SK-N-SH (cell line): ENCODE data around the gene TSBP1. TPM values are rescaled to one million over a fixed set of nuclear protein-coding genes. Genes with fewer than 3 reads are reported as not detected.

ENCODE experiments used
- CTCF ChIA-PET: fragments of 300-600, 350-600 bp; formaldehyde crosslinking; extraction: SDS; loops from one replicate; lab custom pipeline; 2021; lab: Yijun Ruan, JAX
- POLR2A ChIA-PET: fragments of 350-600 bp; sonication (Branson Sonifier 250); formaldehyde crosslinking; extraction: SDS; loops from one replicate; lab custom pipeline; 2020; ENCODE audit warnings: antibody characterized with exemption, inconsistent platforms; lab: Yijun Ruan, JAX
- DNase-seq: peaks from one replicate; pipeline ENCODE4 v3.0.0; 2012
- H2AFZ ChIP-seq: fragments of 200-600 bp; sonication (generic); 2 replicates; pipeline ENCODE4 v1.8.1; 2016; ENCODE audit warnings: antibody characterized with exemption, mild to moderate bottlenecking, low read depth
- H3F3A ChIP-seq: fragments of 200-600 bp; sonication (generic); replicated peaks from 2 replicates; pipeline ENCODE3; 2016; ENCODE audit warnings: antibody characterized with exemption, mild to moderate bottlenecking; ENCODE audit not compliant: insufficient read depth
- H3K27ac ChIP-seq, 2 experiments: fragments of 200-500 bp in 1 of 2; fragments of 200-600 bp in 1 of 2; sonication (Bioruptor generic) in 1 of 2; sonication (generic), shearing (Covaris generic) in 1 of 2; 2 replicates each; pipeline versions ENCODE4 v1.5.1 to v1.6.1; 2014 to 2016; ENCODE audit warnings: low read depth in 2 of 2, inconsistent platforms in 1 of 2, low read length in 1 of 2, mild to moderate bottlenecking in 1 of 2, mixed read lengths in 1 of 2
- H3K27me3 ChIP-seq: fragments of 200-600 bp; sonication (generic), shearing (Covaris generic); 2 replicates; pipeline ENCODE4 v1.6.1; 2016; ENCODE audit warnings: mixed run types; ENCODE audit not compliant: insufficient read depth
- H3K36me3 ChIP-seq, 2 experiments: fragments of 200-500 bp in 1 of 2; fragments of 200-600 bp in 1 of 2; sonication (Bioruptor generic) in 1 of 2; sonication (generic) in 1 of 2; replicated peaks in 1 of 2; 2 replicates each; pipeline versions ENCODE3 to v1.5.1; 2014 to 2016; ENCODE audit warnings: low read length in 1 of 2, mild to moderate bottlenecking in 1 of 2; ENCODE audit not compliant: insufficient read depth in 2 of 2, control insufficient read depth in 1 of 2
- H3K4me1 ChIP-seq, 2 experiments: fragments of 200-500 bp in 1 of 2; fragments of 200-600 bp in 1 of 2; sonication (Bioruptor generic) in 1 of 2; sonication (generic), shearing (Covaris generic) in 1 of 2; 2 replicates each; pipeline versions ENCODE4 v1.5.1 to v1.6.1; 2014 to 2016; ENCODE audit warnings: low read depth in 1 of 2, low read length in 1 of 2, mixed run types in 1 of 2; ENCODE audit not compliant: insufficient read depth in 2 of 2, control insufficient read depth in 1 of 2
- H3K4me2 ChIP-seq: fragments of 200-600 bp; sonication (generic), shearing (Covaris generic); 2 replicates; pipeline ENCODE4 v1.6.1; 2017; ENCODE audit warnings: mixed run types
- H3K4me3 ChIP-seq, 2 experiments: fragments of 200-500 bp in 1 of 2; fragments of 200-600 bp in 1 of 2; sonication (Bioruptor generic) in 1 of 2; sonication (generic), shearing (Covaris generic) in 1 of 2; 2 replicates each; pipeline versions ENCODE4 v1.5.1 to v1.8.1; 2014 to 2016; ENCODE audit warnings: low read depth in 2 of 2, inconsistent platforms in 1 of 2, low read length in 1 of 2, mild to moderate bottlenecking in 1 of 2, mixed read lengths in 1 of 2, moderate library complexity in 1 of 2
- H3K79me2 ChIP-seq: fragments of 200-600 bp; sonication (generic); 2 replicates; pipeline ENCODE4 v1.8.1; 2017; ENCODE audit warnings: mild to moderate bottlenecking; ENCODE audit not compliant: insufficient read depth
- H3K9ac ChIP-seq: fragments of 200-600 bp; sonication (generic); 2 replicates; pipeline ENCODE4 v1.6.1; 2017; ENCODE audit warnings: mixed run types
- H3K9me2 ChIP-seq: fragments of 200-600 bp; sonication (generic); 2 replicates; pipeline ENCODE4 v1.6.1; 2017; ENCODE audit warnings: mixed run types
- H3K9me3 ChIP-seq: fragments of 200-600 bp; sonication (generic); 2 replicates; pipeline ENCODE4 v1.6.1; 2017; ENCODE audit warnings: mixed run types, mild to moderate bottlenecking, moderate library complexity
- H4K20me1 ChIP-seq: fragments of 200-600 bp; sonication (generic); 2 replicates; pipeline ENCODE4 v1.6.1; 2017; ENCODE audit warnings: mild to moderate bottlenecking, mixed run types; ENCODE audit not compliant: insufficient read depth
- CHD2 ChIP-seq: fragments of 150-350 bp; IDR thresholded peaks from 2 replicates; pipeline ENCODE4 v1.6.1; 2018; ENCODE audit warnings: low read length; ENCODE audit not compliant: partially characterized antibody
- EP300 ChIP-seq, 2 experiments: IDR thresholded peaks; 2 replicates each; pipeline versions ENCODE4 v1.4.0 to v1.6.1; 2012; ENCODE audit warnings: borderline replicate concordance in 1 of 2, low read depth in 1 of 2, low read length in 1 of 2
- FOSL2 ChIP-seq: IDR thresholded peaks from 2 replicates; pipeline ENCODE4 v1.4.0; 2012; ENCODE audit warnings: low read depth, mild to moderate bottlenecking, moderate library complexity, borderline replicate concordance
- FOXM1 ChIP-seq: IDR thresholded peaks from 2 replicates; pipeline ENCODE4 v1.4.0; 2012; ENCODE audit warnings: low read depth, mild to moderate bottlenecking
- GATA2 ChIP-seq: sonication (generic); formaldehyde crosslinking; IDR thresholded peaks from 2 replicates; pipeline ENCODE4 v1.5.0; 2020; ENCODE audit warnings: mild to moderate bottlenecking, missing genetic modification reagents
- JUND ChIP-seq: IDR thresholded peaks from 2 replicates; pipeline ENCODE4 v1.4.0; 2012
- MEF2A ChIP-seq: IDR thresholded peaks from 2 replicates; pipeline ENCODE4 v1.4.0; 2012; ENCODE audit warnings: low read depth, borderline replicate concordance
- MXI1 ChIP-seq: IDR thresholded peaks from 2 replicates; pipeline ENCODE4 v1.6.1; 2012; ENCODE audit warnings: mild to moderate bottlenecking, low read depth, low read length, improper control_type of control experiment
- RFX5 ChIP-seq: IDR thresholded peaks from 2 replicates; pipeline ENCODE4 v1.6.1; 2012; ENCODE audit warnings: mild to moderate bottlenecking, improper control_type of control experiment, low read length
- RXRA ChIP-seq: IDR thresholded peaks from 2 replicates; pipeline ENCODE4 v1.4.0; 2012; ENCODE audit warnings: low read depth, mild to moderate bottlenecking, borderline replicate concordance
- SMC3 ChIP-seq: IDR thresholded peaks from 2 replicates; pipeline ENCODE4 v1.6.1; 2012; ENCODE audit warnings: low read depth, low read length, improper control_type of control experiment
- TAF1 ChIP-seq: IDR thresholded peaks from 2 replicates; pipeline ENCODE4 v1.6.1; 2012; ENCODE audit warnings: low read depth, mild to moderate bottlenecking, low read length, moderate library complexity, borderline replicate concordance
- YY1 ChIP-seq: IDR thresholded peaks from 2 replicates; pipeline ENCODE4 v1.4.0; 2012; ENCODE audit warnings: low read depth, mild to moderate bottlenecking
- WGBS: methylation state at CpG from one replicate; pipeline ENCODE4 v1.1.6; 2017; ENCODE audit warnings: low lambda C conversion rate; 5-methylcytosine and 5-hydroxymethylcytosine counted together
- polyA plus RNA-seq, 3 experiments: library from polyadenylated mRNA; depleted of rRNA; stranded (reverse); fragments of >200 nt; gene quantifications; 2 replicates each; pipeline ENCODE4 v1.2.3, GENCODE V29; 2012
- TF ChIP-seq, protein P1 (sequence below): fragments of 200-600 bp; sonication (generic); IDR thresholded peaks from 2 replicates; pipeline ENCODE4 v1.6.1; 2017; ENCODE audit warnings: antibody characterized with exemption, mild to moderate bottlenecking, moderate library complexity
- TF ChIP-seq, protein P2 (sequence below): fragments of 150-350 bp; IDR thresholded peaks from 2 replicates; pipeline ENCODE4 v1.6.1; 2016; ENCODE audit warnings: mild to moderate bottlenecking, low read depth, low read length
- TF ChIP-seq, protein P3 (sequence below): IDR thresholded peaks from 2 replicates; pipeline ENCODE4; 2012
- TF ChIP-seq, protein P4 (sequence below): IDR thresholded peaks from 2 replicates; pipeline ENCODE4 v1.6.1; 2012; ENCODE audit warnings: mild to moderate bottlenecking, low read depth, low read length, moderate library complexity
- TF ChIP-seq, protein P5 (sequence below): fragments of 150-350 bp; IDR thresholded peaks from 2 replicates; pipeline ENCODE4 v1.6.1; 2017; ENCODE audit warnings: antibody characterized with exemption, low read length, low read depth, borderline replicate concordance

The TSBP1 gene
- polyA plus RNA-seq, 1 of the 3 experiments (the other 2 are of a cell fraction), result not detected

DNA sequence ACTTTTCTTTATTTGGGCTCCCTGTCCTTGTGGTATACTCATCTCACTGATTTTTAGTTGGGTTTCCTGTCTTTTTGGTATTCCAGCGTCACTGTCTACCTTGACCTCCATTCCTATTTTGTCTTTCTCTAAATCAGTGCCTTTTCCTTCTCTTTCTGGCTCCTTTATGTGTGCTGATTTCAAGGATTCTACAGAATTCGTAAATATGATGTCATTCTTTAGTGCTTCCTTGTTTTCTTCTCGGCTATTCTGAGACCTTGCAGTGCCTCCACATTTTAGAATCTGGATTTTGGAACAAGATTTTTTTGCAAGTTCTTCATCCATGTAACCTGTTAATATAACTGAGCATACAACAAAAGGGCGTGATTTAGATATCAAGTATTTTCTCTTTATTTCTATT is 78.0 kb downstream of the TSBP1 start:
- no peaks in the 10 kb centered on the region for H3F3A ChIP-seq
- peaks cover 4% of the 10 kb centered on the region; the same call in 1 of the 2 replicates for H3K27me3 ChIP-seq
- POLR2A ChIA-PET, result no interaction called here
- H3K27ac ChIP-seq, result no peak overlapping the region
- WGBS, result 5% methylated on average over 4 of the region's 4 CpGs
- no peak for DNase-seq
- no peaks in the 10 kb centered on the region for H3K36me3 ChIP-seq
- no peaks in the 10 kb centered on the region for H3K9me2 ChIP-seq
- no peak overlapping the region for H2AFZ ChIP-seq
- TF ChIP-seq TAF1 (no peak), FOSL2 (no peak), RFX5 (no peak), FOXM1 (no peak), JUND (no peak)
- TF ChIP-seq, protein P1, sequence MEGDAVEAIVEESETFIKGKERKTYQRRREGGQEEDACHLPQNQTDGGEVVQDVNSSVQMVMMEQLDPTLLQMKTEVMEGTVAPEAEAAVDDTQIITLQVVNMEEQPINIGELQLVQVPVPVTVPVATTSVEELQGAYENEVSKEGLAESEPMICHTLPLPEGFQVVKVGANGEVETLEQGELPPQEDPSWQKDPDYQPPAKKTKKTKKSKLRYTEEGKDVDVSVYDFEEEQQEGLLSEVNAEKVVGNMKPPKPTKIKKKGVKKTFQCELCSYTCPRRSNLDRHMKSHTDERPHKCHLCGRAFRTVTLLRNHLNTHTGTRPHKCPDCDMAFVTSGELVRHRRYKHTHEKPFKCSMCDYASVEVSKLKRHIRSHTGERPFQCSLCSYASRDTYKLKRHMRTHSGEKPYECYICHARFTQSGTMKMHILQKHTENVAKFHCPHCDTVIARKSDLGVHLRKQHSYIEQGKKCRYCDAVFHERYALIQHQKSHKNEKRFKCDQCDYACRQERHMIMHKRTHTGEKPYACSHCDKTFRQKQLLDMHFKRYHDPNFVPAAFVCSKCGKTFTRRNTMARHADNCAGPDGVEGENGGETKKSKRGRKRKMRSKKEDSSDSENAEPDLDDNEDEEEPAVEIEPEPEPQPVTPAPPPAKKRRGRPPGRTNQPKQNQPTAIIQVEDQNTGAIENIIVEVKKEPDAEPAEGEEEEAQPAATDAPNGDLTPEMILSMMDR, result no peak
- TF ChIP-seq, protein P2, sequence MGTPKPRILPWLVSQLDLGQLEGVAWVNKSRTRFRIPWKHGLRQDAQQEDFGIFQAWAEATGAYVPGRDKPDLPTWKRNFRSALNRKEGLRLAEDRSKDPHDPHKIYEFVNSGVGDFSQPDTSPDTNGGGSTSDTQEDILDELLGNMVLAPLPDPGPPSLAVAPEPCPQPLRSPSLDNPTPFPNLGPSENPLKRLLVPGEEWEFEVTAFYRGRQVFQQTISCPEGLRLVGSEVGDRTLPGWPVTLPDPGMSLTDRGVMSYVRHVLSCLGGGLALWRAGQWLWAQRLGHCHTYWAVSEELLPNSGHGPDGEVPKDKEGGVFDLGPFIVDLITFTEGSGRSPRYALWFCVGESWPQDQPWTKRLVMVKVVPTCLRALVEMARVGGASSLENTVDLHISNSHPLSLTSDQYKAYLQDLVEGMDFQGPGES, result no peak
- TF ChIP-seq, protein P3, sequence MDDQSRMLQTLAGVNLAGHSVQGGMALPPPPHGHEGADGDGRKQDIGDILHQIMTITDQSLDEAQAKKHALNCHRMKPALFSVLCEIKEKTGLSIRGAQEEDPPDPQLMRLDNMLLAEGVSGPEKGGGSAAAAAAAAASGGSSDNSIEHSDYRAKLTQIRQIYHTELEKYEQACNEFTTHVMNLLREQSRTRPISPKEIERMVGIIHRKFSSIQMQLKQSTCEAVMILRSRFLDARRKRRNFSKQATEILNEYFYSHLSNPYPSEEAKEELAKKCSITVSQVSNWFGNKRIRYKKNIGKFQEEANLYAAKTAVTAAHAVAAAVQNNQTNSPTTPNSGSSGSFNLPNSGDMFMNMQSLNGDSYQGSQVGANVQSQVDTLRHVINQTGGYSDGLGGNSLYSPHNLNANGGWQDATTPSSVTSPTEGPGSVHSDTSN, result no peak
- CTCF ChIA-PET, result no interaction called here
- H3K4me1 ChIP-seq, result no peaks in the 10 kb centered on the region
- no peak overlapping the region for H3K4me3 ChIP-seq
- H3K79me2 ChIP-seq, result no peaks in the 10 kb centered on the region
- H3K9me3 ChIP-seq, result no peaks in the 10 kb centered on the region
- H3K9ac ChIP-seq, result no peak overlapping the region
- H4K20me1 ChIP-seq, result no peaks in the 10 kb centered on the region
- H3K4me2 ChIP-seq, result no peak overlapping the region

DNA sequence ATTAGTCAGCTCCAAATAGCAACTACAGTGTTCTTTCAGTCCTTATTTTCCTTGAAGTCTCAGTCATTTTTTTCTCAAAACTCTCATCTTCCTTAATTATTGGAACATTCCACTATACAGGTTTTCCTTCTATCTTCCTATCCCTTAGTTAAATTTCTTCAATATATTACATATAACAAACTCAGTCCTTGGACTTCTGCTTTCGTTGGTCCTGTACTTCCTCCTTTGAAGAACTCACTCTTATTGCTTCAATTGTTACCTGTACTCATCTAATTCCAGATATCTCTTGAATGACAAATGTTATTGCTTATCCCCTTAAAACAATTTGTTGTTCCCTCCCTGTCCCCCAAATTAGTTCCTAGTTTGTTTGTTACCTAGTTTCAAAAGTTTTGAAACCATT is 80.2 kb downstream of the TSBP1 start:
- Histone ChIP-seq H3K27me3 (peaks cover 5% of the 10 kb centered on the region; the same call in 1 of the 2 replicates), H3K9ac (no peak overlapping the region), H3K9me3 (no peaks in the 10 kb centered on the region), H4K20me1 (no peaks in the 10 kb centered on the region), H3K4me3 (no peak overlapping the region), H3K36me3 (no peaks in the 10 kb centered on the region), H3K9me2 (no peaks in the 10 kb centered on the region), H3K27ac (no peak overlapping the region), H2AFZ (no peak overlapping the region), H3K79me2 (no peaks in the 10 kb centered on the region), H3K4me1 (no peaks in the 10 kb centered on the region), H3F3A (no peaks in the 10 kb centered on the region), H3K4me2 (no peak overlapping the region)
- ChIA-PET POLR2A (no interaction called here), CTCF (no interaction called here)
- WGBS, result 15% methylated on average over 1 of the region's 1 CpG
- no peak for DNase-seq
- TF ChIP-seq MEF2A (no peak), MXI1 (no peak), FOXM1 (no peak), RXRA (no peak), YY1 (no peak), SMC3 (no peak), CHD2 (no peak), EP300 (IDR thresholded peaks at IDR 0.05; ENCODE audit: borderline replicate concordance in 1 of 2, low read depth in 1 of 2, low read length in 1 of 2) (no peak), GATA2 (no peak)
- TF ChIP-seq, protein P4, sequence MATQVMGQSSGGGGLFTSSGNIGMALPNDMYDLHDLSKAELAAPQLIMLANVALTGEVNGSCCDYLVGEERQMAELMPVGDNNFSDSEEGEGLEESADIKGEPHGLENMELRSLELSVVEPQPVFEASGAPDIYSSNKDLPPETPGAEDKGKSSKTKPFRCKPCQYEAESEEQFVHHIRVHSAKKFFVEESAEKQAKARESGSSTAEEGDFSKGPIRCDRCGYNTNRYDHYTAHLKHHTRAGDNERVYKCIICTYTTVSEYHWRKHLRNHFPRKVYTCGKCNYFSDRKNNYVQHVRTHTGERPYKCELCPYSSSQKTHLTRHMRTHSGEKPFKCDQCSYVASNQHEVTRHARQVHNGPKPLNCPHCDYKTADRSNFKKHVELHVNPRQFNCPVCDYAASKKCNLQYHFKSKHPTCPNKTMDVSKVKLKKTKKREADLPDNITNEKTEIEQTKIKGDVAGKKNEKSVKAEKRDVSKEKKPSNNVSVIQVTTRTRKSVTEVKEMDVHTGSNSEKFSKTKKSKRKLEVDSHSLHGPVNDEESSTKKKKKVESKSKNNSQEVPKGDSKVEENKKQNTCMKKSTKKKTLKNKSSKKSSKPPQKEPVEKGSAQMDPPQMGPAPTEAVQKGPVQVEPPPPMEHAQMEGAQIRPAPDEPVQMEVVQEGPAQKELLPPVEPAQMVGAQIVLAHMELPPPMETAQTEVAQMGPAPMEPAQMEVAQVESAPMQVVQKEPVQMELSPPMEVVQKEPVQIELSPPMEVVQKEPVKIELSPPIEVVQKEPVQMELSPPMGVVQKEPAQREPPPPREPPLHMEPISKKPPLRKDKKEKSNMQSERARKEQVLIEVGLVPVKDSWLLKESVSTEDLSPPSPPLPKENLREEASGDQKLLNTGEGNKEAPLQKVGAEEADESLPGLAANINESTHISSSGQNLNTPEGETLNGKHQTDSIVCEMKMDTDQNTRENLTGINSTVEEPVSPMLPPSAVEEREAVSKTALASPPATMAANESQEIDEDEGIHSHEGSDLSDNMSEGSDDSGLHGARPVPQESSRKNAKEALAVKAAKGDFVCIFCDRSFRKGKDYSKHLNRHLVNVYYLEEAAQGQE, result no peak
- TF ChIP-seq, protein P3, result no peak
- TF ChIP-seq, protein P5, sequence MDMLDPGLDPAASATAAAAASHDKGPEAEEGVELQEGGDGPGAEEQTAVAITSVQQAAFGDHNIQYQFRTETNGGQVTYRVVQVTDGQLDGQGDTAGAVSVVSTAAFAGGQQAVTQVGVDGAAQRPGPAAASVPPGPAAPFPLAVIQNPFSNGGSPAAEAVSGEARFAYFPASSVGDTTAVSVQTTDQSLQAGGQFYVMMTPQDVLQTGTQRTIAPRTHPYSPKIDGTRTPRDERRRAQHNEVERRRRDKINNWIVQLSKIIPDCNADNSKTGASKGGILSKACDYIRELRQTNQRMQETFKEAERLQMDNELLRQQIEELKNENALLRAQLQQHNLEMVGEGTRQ, result no peak
